ENCODE data around the gene SALL2. TPM values are rescaled to one million over a fixed set of nuclear protein-coding genes. Genes with fewer than 3 reads are reported as not detected.
A peak's percentile ranks its signal among the peaks of the same experiment; 100 is the strongest.

SALL2 gene
- total RNA-seq, 4 donors from 2014 or later, result 14.7 to 23.8 (median 21.8) TPM

- no peak overlapping the region for H3K27ac ChIP-seq
- H3K27me3 ChIP-seq, result peaks cover 77% of the 10 kb centered on the region
- TF ChIP-seq, protein P1, sequence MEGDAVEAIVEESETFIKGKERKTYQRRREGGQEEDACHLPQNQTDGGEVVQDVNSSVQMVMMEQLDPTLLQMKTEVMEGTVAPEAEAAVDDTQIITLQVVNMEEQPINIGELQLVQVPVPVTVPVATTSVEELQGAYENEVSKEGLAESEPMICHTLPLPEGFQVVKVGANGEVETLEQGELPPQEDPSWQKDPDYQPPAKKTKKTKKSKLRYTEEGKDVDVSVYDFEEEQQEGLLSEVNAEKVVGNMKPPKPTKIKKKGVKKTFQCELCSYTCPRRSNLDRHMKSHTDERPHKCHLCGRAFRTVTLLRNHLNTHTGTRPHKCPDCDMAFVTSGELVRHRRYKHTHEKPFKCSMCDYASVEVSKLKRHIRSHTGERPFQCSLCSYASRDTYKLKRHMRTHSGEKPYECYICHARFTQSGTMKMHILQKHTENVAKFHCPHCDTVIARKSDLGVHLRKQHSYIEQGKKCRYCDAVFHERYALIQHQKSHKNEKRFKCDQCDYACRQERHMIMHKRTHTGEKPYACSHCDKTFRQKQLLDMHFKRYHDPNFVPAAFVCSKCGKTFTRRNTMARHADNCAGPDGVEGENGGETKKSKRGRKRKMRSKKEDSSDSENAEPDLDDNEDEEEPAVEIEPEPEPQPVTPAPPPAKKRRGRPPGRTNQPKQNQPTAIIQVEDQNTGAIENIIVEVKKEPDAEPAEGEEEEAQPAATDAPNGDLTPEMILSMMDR (IDR thresholded peaks at IDR 0.05), result no peak
- no peak for TF ChIP-seq POLR2A (IDR thresholded peaks at IDR 0.05)
- ATAC-seq, result no peak
- H3K4me1 ChIP-seq, result peaks cover 4 to 13% (median 11%) of the 10 kb centered on the region in 3 donors
- H3K36me3 ChIP-seq, result no peaks in the 10 kb centered on the region
- H3K9me3 ChIP-seq, result no peaks in the 10 kb centered on the region
- H3K4me3 ChIP-seq, result peak overlapping the region in 1 of 2 donors; percentile 45
- WGBS, 2 donors (ENCODE audit: low coverage in 1 of 2), result 11 to 31% methylated on average over 4 to 6 of the region's 6 CpGs
Measured at GRCh38 chr14:21535545-21536417, 9.6 kb upstream of the SALL2 start.

- Histone ChIP-seq H3K36me3 (no peaks in the 10 kb centered on the region), H3K27me3 (peaks cover 69% of the 10 kb centered on the region), H3K4me3 (no peak overlapping the region), H3K4me1 (peaks cover 4 to 13% (median 11%) of the 10 kb centered on the region in 3 donors), H3K27ac (no peak overlapping the region), H3K9me3 (no peaks in the 10 kb centered on the region)
- no peak for ATAC-seq
- TF ChIP-seq, protein P1 (IDR thresholded peaks at IDR 0.05), result no peak
- no peak for TF ChIP-seq EP300 (IDR thresholded peaks at IDR 0.05)
- TF ChIP-seq POLR2AphosphoS5 (IDR thresholded peaks at IDR 0.05), result no peak
- TF ChIP-seq POLR2A (IDR thresholded peaks at IDR 0.05), result no peak
- WGBS, 2 donors (ENCODE audit: low coverage in 1 of 2), result 100% methylated on average over 2 of the region's 4 CpGs; no CpG with 5 or more reads in 1 of the 2 donors
Measured at GRCh38 chr14:21534576-21534975, 8.4 kb upstream of the SALL2 start.

DNA sequence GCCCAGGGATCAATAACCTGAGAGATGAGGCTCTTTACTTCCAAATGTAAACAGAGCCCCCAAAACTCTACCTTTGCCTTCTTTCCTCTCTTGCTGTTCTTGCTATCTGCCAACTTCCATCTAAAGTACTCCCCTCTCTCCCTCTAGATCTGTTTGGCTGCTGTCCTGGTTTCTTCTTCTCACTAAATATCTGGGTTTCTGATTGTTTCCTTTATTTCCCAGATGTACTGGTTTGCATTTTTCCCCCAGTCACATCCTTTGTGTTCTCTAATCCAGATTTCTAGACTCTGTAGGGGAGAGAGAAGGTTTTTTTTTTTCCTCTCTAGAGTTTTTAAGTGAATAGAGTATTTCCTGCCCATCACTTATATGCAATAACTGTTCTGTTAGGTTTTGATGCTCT, 7.1 kb upstream of the SALL2 start:
- Histone ChIP-seq H3K27me3 (peaks cover 56% of the 10 kb centered on the region), H3K9me3 (no peaks in the 10 kb centered on the region), H3K27ac (no peak overlapping the region), H3K4me1 (peaks cover 4 to 13% (median 11%) of the 10 kb centered on the region in 3 donors), H3K36me3 (no peaks in the 10 kb centered on the region), H3K4me3 (no peak overlapping the region)
- no peak for TF ChIP-seq POLR2AphosphoS5 (IDR thresholded peaks at IDR 0.05)
- no peak for TF ChIP-seq POLR2A (IDR thresholded peaks at IDR 0.05)
- TF ChIP-seq EP300 (IDR thresholded peaks at IDR 0.05), result no peak
- TF ChIP-seq, protein P1 (IDR thresholded peaks at IDR 0.05), result no peak
- no peak for ATAC-seq

DNA sequence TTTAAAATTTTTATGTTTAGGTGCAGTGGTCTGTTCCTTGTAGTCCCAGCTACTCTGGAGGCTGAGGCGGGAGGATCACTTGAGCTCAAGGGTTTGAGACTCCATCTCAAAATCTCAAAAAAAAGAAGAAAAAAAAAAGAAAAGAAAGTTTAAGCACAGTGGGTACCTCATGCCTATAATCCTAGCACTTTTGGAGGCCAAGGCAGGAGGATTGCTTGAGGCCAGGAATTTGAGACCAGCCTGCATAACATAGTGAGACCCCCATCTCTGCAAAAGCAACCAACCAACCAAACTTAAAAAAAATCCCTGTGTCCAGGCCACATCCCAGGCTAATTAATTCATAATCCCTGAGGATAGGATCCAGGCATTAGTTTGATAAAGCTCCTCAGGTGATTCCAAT, 3.4 kb upstream of the SALL2 start:
- Histone ChIP-seq H3K4me1 (peaks cover 0 to 25% (median 6%) of the 10 kb centered on the region in 3 donors), H3K4me3 (no peak overlapping the region), H3K27ac (no peak overlapping the region), H3K36me3 (peaks cover 0 to 7% of the 10 kb centered on the region in 2 donors), H3K27me3 (peaks cover 19% of the 10 kb centered on the region), H3K9me3 (no peaks in the 10 kb centered on the region)
- 100% methylated on average over 1 of the region's 1 CpG; no CpG with 5 or more reads in 1 of the 2 donors for WGBS, 2 donors (ENCODE audit: low coverage in 1 of 2)
- TF ChIP-seq, protein P1 (IDR thresholded peaks at IDR 0.05), result no peak
- TF ChIP-seq POLR2AphosphoS5 (IDR thresholded peaks at IDR 0.05) (no peak), POLR2A (IDR thresholded peaks at IDR 0.05) (no peak), EP300 (IDR thresholded peaks at IDR 0.05) (no peak)
- ATAC-seq, result no peak

All from gastroesophageal sphincter (tissue), 4 donors.